GM12864 (cell line): ENCODE measurements around the gene TTLL1.

Experiments used
- DNase-seq: peaks from one replicate; pipeline ENCODE4 v3.0.0-alpha.2; 2011; ENCODE audit warnings: low read depth
- H3K4me3 ChIP-seq: 2 replicates; pipeline ENCODE4 v1.5.1; 2011; ENCODE audit warnings: mild to moderate bottlenecking, low read depth, low read length, control low read depth
- CTCF ChIP-seq: IDR thresholded peaks from 2 replicates; pipeline ENCODE4 v1.5.1; 2011; ENCODE audit warnings: low read depth, mild to moderate bottlenecking, moderate library complexity, low read length, control low read depth, inconsistent platforms; ENCODE audit errors: missing control alignments

The TTLL1 gene

GRCh38 chr22:42994276-42994916, 94.8 kb downstream of the TTLL1 start:
- no peak for TF ChIP-seq CTCF
- no peak for DNase-seq
- H3K4me3 ChIP-seq: no peak overlapping the region

- no peak overlapping the region for H3K4me3 ChIP-seq
- TF ChIP-seq CTCF: no peak
- DNase-seq: no peak
These were observed 95.4 kb downstream of the TTLL1 start for GRCh38 chr22:42993651-42994275.

GRCh38 chr22:42992886-42993479, 96.2 kb downstream of the TTLL1 start:
- no peak for TF ChIP-seq CTCF
- no peak for DNase-seq
- no peak overlapping the region for H3K4me3 ChIP-seq

- H3K4me3 ChIP-seq: no peak overlapping the region
- DNase-seq: no peak
- TF ChIP-seq CTCF: no peak
These were observed 97.1 kb downstream of the TTLL1 start for GRCh38 chr22:42992092-42992491.

- no peak for DNase-seq
- no peak overlapping the region for H3K4me3 ChIP-seq
- TF ChIP-seq CTCF: no peak
These were observed 98.1 kb downstream of the TTLL1 start for GRCh38 chr22:42991010-42991651.

- no peak for TF ChIP-seq CTCF
- no peak overlapping the region for H3K4me3 ChIP-seq
- no peak for DNase-seq
These were observed 98.9 kb downstream of the TTLL1 start for GRCh38 chr22:42990131-42990838.
